GM10266 (cell line): ENCODE data around the gene VDR.

Source experiments
- DNase-seq: peaks from one replicate; pipeline ENCODE4 v3.0.0; 2012; ENCODE audit errors: extremely low spot score
- CTCF ChIP-seq: IDR thresholded peaks from 2 replicates; pipeline ENCODE4 v1.5.1; 2012; ENCODE audit warnings: mild to moderate bottlenecking, low read depth; ENCODE audit not compliant: control insufficient read depth, insufficient read depth; ENCODE audit errors: missing control alignments

VDR gene

DNA sequence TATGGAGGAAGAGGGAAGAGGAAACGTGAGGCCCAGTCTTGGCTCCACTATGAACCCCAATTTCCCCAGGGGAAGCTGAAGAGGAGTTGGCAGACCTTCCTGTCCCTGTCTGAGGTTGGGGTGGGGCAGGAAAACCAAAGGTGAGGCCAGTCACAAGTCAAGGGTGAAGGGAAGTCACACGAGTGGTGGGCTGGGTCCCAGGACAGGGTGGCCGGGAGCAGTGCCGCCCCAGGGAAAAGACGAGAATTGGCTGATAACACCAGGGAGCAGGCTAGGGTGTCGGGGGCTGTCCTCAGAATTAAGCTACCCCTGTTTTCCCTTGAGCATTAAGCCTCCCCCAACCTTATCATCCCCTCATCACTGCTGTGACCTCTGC is 3.1 kb downstream of the VDR start:
- no peak for DNase-seq
- TF ChIP-seq CTCF = no peak

GRCh38 chr12:47901063-47901717 is 3.6 kb downstream of the VDR start:
- TF ChIP-seq CTCF = no peak

GRCh38 chr12:47900131-47901062 is 4.4 kb downstream of the VDR start:
- DNase-seq = no peak
- no peak for TF ChIP-seq CTCF

More at GRCh38 chr12:47901063-47901717, 3.6 kb downstream of the VDR start:
- DNase-seq = no peak

GRCh38 chr12:47899466-47899865 is 5.3 kb downstream of the VDR start:
- TF ChIP-seq CTCF = no peak
- no peak for DNase-seq

GRCh38 chr12:47896633-47897032 is 8.2 kb downstream of the VDR start:
- no peak for TF ChIP-seq CTCF
- no peak for DNase-seq

- TF ChIP-seq CTCF = no peak
- DNase-seq = no peak
Observed at GRCh38 chr12:47896022-47896421, 8.8 kb downstream of the VDR start.

- no peak for DNase-seq
- no peak for TF ChIP-seq CTCF
Observed at GRCh38 chr12:47894652-47895051, 10.1 kb downstream of the VDR start.
